Mucosa of rectum (tissue), 2 donors: Measurements from ENCODE around the gene ARAP1.

Source experiments
- H3K27ac ChIP-seq, 2 donors: one replicate each; pipeline ENCODE4 v1.7.0; 2013; ENCODE audit warnings: inconsistent platforms in 2 of 2, low read depth in 2 of 2, low read length in 2 of 2
- H3K27me3 ChIP-seq, 2 donors: one replicate each; pipeline ENCODE4 v1.7.0; 2013; ENCODE audit warnings: low read length in 2 of 2; ENCODE audit not compliant: control insufficient read depth in 2 of 2, insufficient read depth in 2 of 2
- H3K36me3 ChIP-seq, 2 donors: one replicate each; pipeline ENCODE4 v1.7.0; 2013; ENCODE audit warnings: low read length in 2 of 2; ENCODE audit not compliant: control insufficient read depth in 2 of 2, insufficient read depth in 2 of 2
- H3K4me1 ChIP-seq, 2 donors: one replicate each; pipeline ENCODE4 v1.7.0; 2013; ENCODE audit warnings: low read length in 2 of 2, mild to moderate bottlenecking in 1 of 2; ENCODE audit not compliant: control insufficient read depth in 2 of 2, insufficient read depth in 2 of 2
- H3K4me3 ChIP-seq, 2 donors: one replicate each; pipeline ENCODE4 v1.7.0; 2013; ENCODE audit warnings: low read length in 2 of 2
- H3K9ac ChIP-seq, 2 donors: one replicate each; pipeline ENCODE4 v1.7.0; 2013; ENCODE audit warnings: low read length in 2 of 2, low read depth in 1 of 2, mild to moderate bottlenecking in 1 of 2
- H3K9me3 ChIP-seq, 2 donors: one replicate each; pipeline ENCODE4 v1.7.0; 2013; ENCODE audit warnings: low read length in 2 of 2; ENCODE audit not compliant: control insufficient read depth in 2 of 2
- donor health status: healthy.
- donor health status: Normal muscosa, but diverticular disease.

The ARAP1 gene

GRCh38 chr11:72705442-72706365, 46.5 kb downstream of the ARAP1 start:
- H3K9ac ChIP-seq, result no peak overlapping the region
- H3K27ac ChIP-seq, result no peak overlapping the region
- H3K4me1 ChIP-seq, result no peaks in the 10 kb centered on the region
- peaks cover 70 to 87% of the 10 kb centered on the region in 2 donors for H3K36me3 ChIP-seq
- H3K27me3 ChIP-seq, result no peaks in the 10 kb centered on the region
- H3K9me3 ChIP-seq, result no peaks in the 10 kb centered on the region
- no peak overlapping the region for H3K4me3 ChIP-seq

GRCh38 chr11:72704783-72705265, 47.4 kb downstream of the ARAP1 start:
- Histone ChIP-seq H3K4me1 (no peaks in the 10 kb centered on the region), H3K27me3 (no peaks in the 10 kb centered on the region), H3K4me3 (no peak overlapping the region), H3K9ac (no peak overlapping the region), H3K27ac (no peak overlapping the region), H3K36me3 (peaks cover 71 to 85% of the 10 kb centered on the region in 2 donors), H3K9me3 (no peaks in the 10 kb centered on the region)

- Histone ChIP-seq H3K4me1 (no peaks in the 10 kb centered on the region), H3K9me3 (no peaks in the 10 kb centered on the region), H3K27me3 (no peaks in the 10 kb centered on the region), H3K36me3 (peaks cover 69 to 85% of the 10 kb centered on the region in 2 donors), H3K4me3 (no peak overlapping the region), H3K9ac (no peak overlapping the region), H3K27ac (no peak overlapping the region)
These were observed 48.0 kb downstream of the ARAP1 start for GRCh38 chr11:72704028-72704782.

GRCh38 chr11:72703267-72704008, 48.8 kb downstream of the ARAP1 start:
- H3K27me3 ChIP-seq, result no peaks in the 10 kb centered on the region
- no peak overlapping the region for H3K27ac ChIP-seq
- H3K36me3 ChIP-seq, result peaks cover 70 to 85% of the 10 kb centered on the region in 2 donors
- no peaks in the 10 kb centered on the region for H3K4me1 ChIP-seq
- no peaks in the 10 kb centered on the region for H3K9me3 ChIP-seq
- no peak overlapping the region for H3K9ac ChIP-seq
- H3K4me3 ChIP-seq, result no peak overlapping the region

- Histone ChIP-seq H3K9me3 (no peaks in the 10 kb centered on the region), H3K9ac (no peak overlapping the region), H3K36me3 (peaks cover 70 to 85% of the 10 kb centered on the region in 2 donors), H3K4me1 (no peaks in the 10 kb centered on the region), H3K4me3 (peak overlapping the region; percentile 7 to 26), H3K27ac (no peak overlapping the region), H3K27me3 (no peaks in the 10 kb centered on the region)
These were observed 49.5 kb downstream of the ARAP1 start for GRCh38 chr11:72702577-72703241.

GRCh38 chr11:72702096-72702495, 50.1 kb downstream of the ARAP1 start:
- Histone ChIP-seq H3K9ac (no peak overlapping the region), H3K4me1 (no peaks in the 10 kb centered on the region), H3K36me3 (peaks cover 69 to 84% of the 10 kb centered on the region in 2 donors), H3K27ac (no peak overlapping the region), H3K4me3 (no peak overlapping the region), H3K27me3 (no peaks in the 10 kb centered on the region), H3K9me3 (no peaks in the 10 kb centered on the region)

- H3K4me3 ChIP-seq, result no peak overlapping the region
- peaks cover 67 to 83% of the 10 kb centered on the region in 2 donors for H3K36me3 ChIP-seq
- no peak overlapping the region for H3K27ac ChIP-seq
- no peaks in the 10 kb centered on the region for H3K27me3 ChIP-seq
- no peak overlapping the region for H3K9ac ChIP-seq
- H3K4me1 ChIP-seq, result no peaks in the 10 kb centered on the region
- no peaks in the 10 kb centered on the region for H3K9me3 ChIP-seq
These were observed 50.7 kb downstream of the ARAP1 start for GRCh38 chr11:72701466-72701865.

GRCh38 chr11:72700146-72700545, 52.1 kb downstream of the ARAP1 start:
- Histone ChIP-seq H3K36me3 (peaks cover 70 to 83% of the 10 kb centered on the region in 2 donors), H3K4me3 (no peak overlapping the region), H3K27me3 (no peaks in the 10 kb centered on the region), H3K27ac (no peak overlapping the region), H3K4me1 (no peaks in the 10 kb centered on the region), H3K9me3 (no peaks in the 10 kb centered on the region), H3K9ac (no peak overlapping the region)

GRCh38 chr11:72697814-72698213, 54.4 kb downstream of the ARAP1 start:
- H3K27ac ChIP-seq, result no peak overlapping the region
- no peak overlapping the region for H3K4me3 ChIP-seq
- peaks cover 88 to 91% of the 10 kb centered on the region in 2 donors for H3K36me3 ChIP-seq
- no peak overlapping the region for H3K9ac ChIP-seq
- no peaks in the 10 kb centered on the region for H3K4me1 ChIP-seq
- H3K9me3 ChIP-seq, result no peaks in the 10 kb centered on the region
- no peaks in the 10 kb centered on the region for H3K27me3 ChIP-seq
